DMS 273 (cell line): ENCODE measurements around the gene C14orf132.
"Not testable (repeated sequence)": the region's sequence is repeated elsewhere in the genome, so short reads cannot be mapped to it uniquely, and the experiment has no call there.

Source experiments
- DNase-seq: peaks from one replicate; lab custom pipeline; 2025; ENCODE audit not compliant: unreplicated experiment; lab: John Stamatoyannopoulos, UW

Gene C14orf132

GRCh38 chr14:96058576-96059200 lies 19.5 kb downstream of the C14orf132 start:
- DNase-seq = no peak

DNA sequence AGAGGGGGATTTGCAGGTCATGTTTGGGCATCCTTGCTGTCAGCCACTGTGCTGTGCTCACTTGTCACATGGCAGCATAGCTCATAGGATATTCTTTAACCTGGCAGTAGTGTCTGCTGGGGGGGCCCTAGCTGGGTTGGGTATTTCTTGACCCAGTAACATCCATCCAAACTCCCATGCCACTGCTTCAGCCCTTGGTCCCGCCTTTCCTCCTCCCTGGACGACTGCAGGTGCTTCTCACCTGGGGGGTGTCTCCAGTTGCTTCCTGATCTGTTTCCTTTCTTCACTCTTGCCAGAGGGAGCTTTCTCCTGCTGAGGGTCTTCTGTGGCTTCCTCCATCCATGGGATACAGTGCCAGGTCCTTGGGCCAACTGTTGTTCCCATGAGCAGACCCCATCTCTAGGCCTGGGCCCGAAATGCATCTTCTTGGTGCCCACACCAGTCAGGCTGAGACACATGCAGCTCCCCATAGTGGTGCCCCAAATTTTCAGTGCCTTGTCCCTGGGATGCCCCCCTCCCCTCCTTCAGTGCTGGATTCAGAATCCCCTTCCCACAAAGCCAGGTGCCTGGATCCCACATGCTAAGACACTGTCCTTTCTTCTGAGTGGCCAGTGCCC lies 20.5 kb downstream of the C14orf132 start:
- DNase-seq = no peak

DNA sequence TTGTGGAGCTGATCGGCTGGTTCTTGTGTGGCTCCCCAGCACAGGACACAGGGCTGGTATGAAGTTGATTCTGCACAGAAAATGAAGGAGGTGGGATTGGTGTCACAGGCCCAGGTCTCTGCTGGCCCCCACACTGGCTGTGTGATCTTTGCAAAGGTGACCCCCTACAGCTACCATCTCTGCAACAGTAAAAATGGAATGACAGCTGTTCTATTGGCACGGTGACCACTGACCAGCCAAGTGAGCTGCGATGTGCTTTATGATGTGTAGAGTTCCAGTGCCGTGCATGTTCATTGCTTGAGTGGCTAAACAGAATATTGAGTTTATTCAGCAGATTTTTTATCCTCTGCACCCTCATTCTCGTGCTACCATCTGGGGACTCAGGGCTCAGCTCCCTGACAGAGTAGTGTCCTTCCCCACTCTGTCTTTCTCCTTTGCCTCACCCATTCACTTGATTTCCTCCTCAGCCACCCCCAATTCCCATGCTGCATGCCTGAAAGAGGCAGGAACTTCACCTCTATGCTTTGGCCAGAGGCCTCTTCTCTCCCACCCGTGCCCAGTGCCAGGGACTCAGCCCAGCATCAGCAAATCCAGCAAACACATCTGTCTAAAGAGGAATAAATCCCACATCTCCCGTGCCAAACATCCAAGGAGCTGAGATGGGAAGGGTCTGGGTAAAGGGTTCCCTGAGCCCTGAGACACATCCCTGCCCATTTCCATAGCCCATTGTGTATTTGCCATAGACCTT lies 21.2 kb downstream of the C14orf132 start:
- DNase-seq = no peak

- no peak for DNase-seq
These were observed 22.8 kb downstream of the C14orf132 start for GRCh38 chr14:96062010-96062409.

DNA sequence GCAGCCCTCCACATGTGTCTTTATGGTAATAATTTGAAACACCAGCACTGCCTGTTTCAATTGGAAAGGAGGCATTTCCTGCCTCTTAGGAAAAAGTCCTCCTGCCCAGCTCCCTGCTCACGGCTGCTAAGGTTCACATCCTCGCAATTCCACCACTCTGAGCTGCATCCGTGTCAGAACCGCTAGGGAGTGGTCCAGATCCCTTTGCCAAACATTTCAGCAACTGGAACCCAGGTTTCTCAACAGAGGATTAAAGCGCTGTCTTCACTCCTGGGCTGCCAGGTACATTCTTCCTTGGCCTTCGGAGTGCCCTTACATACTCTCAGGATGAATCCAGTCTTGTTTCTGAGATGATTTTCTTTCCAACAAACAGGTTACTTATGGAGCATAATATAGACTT lies 23.3 kb downstream of the C14orf132 start:
- DNase-seq = no peak

DNA sequence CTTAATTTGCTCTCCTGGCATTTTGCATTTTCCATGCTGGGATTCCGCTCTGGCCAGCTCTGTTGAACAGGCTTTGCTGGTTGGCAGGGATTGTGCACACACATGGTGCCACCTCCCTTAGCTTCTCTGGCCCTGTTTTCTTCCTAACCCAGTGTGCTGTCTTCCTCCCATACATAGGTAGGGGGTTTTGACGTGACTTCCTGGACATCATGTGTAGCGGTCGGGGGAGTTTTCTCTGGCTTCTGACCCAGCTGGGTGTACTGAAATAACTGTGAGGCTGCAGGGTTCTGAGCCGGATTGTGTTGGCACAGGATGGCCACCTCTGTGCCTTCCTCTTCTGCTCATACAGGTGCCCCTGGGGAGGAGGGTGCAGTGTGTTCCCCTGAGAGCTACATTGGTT lies 25.7 kb downstream of the C14orf132 start:
- DNase-seq = no peak

- no peak for DNase-seq
These were observed 26.7 kb downstream of the C14orf132 start for GRCh38 chr14:96065661-96066459.

- no peak for DNase-seq
These were observed 27.8 kb downstream of the C14orf132 start for GRCh38 chr14:96066976-96067375.

DNA sequence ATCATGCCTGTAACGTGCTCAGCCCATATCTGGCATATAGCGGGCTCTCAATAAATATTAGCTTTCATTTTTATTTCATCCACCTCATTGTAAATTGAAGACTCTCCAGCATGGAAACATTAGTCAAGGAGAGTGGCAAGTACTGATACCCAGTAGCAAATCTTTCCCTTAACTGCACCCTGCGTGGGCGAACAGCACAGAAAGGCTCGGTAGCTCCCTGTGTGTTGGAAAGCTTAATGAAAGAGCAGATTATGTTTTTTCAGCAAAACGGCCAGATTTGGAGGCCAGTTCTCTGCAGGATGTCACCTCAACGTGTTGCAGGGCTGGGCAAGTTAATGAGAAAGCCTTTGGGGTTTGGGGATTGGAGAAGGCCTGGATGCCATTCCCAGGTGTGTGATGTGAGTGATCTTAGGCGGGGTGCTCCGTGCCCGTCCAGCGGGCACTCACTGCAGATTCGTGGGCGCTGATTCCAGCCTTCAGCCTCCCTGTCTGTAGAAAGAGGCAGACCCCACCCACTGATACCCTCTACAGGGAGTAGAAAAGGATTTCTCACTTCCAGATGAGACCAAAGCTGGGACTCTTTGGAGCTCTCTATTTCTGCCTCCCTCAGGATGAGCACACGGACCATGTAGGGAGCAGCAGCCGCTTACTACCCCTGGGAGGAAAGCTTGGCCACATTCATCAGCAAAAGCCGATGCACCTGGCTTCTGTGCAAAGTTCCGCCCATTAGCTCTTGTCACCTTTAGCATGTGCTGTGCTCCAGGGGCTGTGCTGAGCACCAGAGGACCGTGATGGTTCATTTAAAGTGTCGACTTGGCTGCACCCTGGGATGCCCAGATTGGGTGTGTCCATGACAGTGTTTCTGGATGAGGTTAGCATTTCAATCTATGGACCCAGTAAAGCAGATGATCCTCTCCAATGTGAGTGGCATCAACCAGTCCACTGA lies 29.1 kb downstream of the C14orf132 start:
- DNase-seq = no peak

GRCh38 chr14:96069421-96069820 lies 30.3 kb downstream of the C14orf132 start:
- no peak for DNase-seq

- DNase-seq = no peak
These were observed 32.4 kb downstream of the C14orf132 start for GRCh38 chr14:96071561-96071960.

DNA sequence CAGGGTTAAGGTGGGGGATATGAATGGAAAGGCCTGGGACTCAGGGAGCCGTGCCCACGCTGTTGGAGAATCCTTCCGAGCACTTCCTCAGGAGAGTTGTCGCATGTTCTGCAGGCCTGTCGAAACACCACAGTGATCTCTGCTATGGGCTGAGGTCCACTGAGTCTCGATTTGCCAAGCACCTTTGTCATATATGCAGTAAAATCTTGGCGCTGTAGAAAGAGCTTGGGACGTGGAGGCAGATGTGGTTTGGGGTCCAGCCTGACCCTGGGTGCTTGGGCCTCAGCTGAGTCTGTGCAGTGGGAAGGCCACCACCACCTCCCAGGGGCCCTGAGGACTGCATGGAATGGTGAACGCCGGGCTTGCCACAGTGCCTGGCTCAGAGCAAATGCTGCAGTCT lies 32.9 kb downstream of the C14orf132 start:
- no peak for DNase-seq

- DNase-seq = no peak
These were observed 33.6 kb downstream of the C14orf132 start for GRCh38 chr14:96072746-96073145.

GRCh38 chr14:96073260-96074039 lies 34.3 kb downstream of the C14orf132 start:
- DNase-seq = not testable (repeated sequence)

GRCh38 chr14:96077983-96078624 lies 38.9 kb downstream of the C14orf132 start:
- peak; percentile 79 for DNase-seq

DNA sequence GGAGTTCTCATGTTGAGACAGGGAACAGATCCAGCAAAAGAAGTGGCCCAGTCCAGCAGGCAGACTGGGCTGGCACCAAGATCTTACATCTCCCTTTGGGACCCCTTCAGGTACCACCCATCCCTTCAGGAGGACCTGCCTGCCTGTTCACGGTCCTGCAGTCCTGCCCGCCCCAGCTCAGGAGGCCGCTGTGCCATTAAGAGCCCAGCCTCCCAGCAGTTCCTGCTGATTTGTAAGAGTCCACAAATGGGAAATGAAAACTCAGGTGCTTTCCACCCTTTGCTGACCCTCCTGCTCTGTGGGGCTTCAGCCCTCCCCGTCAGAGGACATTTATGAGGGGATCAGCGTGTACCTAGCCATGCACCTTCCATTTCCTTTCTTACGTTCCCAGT lies 39.5 kb downstream of the C14orf132 start:
- no peak for DNase-seq

DNA sequence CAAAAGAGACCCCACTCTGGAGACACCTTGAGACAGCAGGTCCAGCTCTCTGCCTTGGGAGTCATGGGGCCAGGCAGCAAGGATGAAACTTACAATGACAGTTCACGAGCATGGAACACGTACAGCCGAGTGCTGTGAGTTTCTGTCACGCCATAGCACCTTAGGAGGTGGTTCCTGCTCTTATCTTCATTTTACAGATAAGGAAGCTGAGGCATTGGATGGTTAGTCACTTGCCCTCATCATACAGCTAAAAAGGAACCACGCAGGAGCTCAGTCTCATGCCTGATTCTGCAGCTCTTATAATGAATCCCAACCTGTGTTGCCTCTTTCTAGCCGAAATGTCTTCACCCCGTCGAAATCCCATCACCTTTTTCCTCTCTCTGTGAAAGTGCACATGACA lies 39.9 kb downstream of the C14orf132 start:
- no peak for DNase-seq

- no peak for DNase-seq
These were observed 41.4 kb downstream of the C14orf132 start for GRCh38 chr14:96080571-96080970.

- DNase-seq = no peak
These were observed 42.1 kb downstream of the C14orf132 start for GRCh38 chr14:96081224-96081623.
